Prostate gland (tissue), 2 donors: ENCODE data around the gene SWAP70. TPM values are rescaled to one million over a fixed set of nuclear protein-coding genes. Genes with fewer than 3 reads are reported as not detected.
A peak's percentile ranks its signal among the peaks of the same experiment; 100 is the strongest.

Source experiments
- DNase-seq: peaks from one replicate; pipeline ENCODE4 v3.0.0-alpha.2; 2019; ENCODE audit warnings: low spot score
- H3K27ac ChIP-seq, 2 donors: fragments of 200-600 bp; sonication (generic); 2 replicates each; pipeline ENCODE4 v1.5.1; 2017 to 2019
- H3K27me3 ChIP-seq: fragments of 200-600 bp; sonication (generic); replicated peaks from 2 replicates; pipeline ENCODE4 v1.5.1; 2019; ENCODE audit not compliant: insufficient read depth
- H3K36me3 ChIP-seq, 2 donors: fragments of 200-600 bp; sonication (generic); 1 replicate in 1 of 2; 2 replicates in 1 of 2; pipeline versions ENCODE4 v1.5.1 to v1.8.1; 2017 to 2019
- H3K4me1 ChIP-seq: fragments of 200-600 bp; sonication (generic); replicated peaks from 2 replicates; pipeline ENCODE4 v1.5.1; 2019
- H3K4me3 ChIP-seq, 2 donors: fragments of 200-600 bp; sonication (generic); 2 replicates each; pipeline ENCODE4 v1.5.1; 2017 to 2019
- H3K9me3 ChIP-seq: fragments of 200-600 bp; sonication (generic); 2 replicates; pipeline ENCODE4 v1.5.1; 2017
- POLR2A ChIP-seq: fragments of 450-650 bp; IDR thresholded peaks from one replicate; pipeline ENCODE4 v1.6.1; 2016; ENCODE audit warnings: antibody characterized with exemption, mild to moderate bottlenecking
- POLR2AphosphoS5 ChIP-seq: sonication (generic); formaldehyde crosslinking; IDR thresholded peaks from one replicate; pipeline ENCODE4 v1.6.1; 2017; ENCODE audit warnings: antibody characterized with exemption
- WGBS: methylation state at CpG from one replicate; pipeline ENCODE4 v1.1.5; 2018; 5-methylcytosine and 5-hydroxymethylcytosine counted together
- intact Hi-C: fragments of 100-400 bp; cut with DNase I; formaldehyde crosslinking; loops from one replicate; pipeline ENCODE4 v1.14.2; 2022
- total RNA-seq, 2 donors: library from RNA; depleted of rRNA; stranded (reverse); fragments of >200 nt; gene quantifications; one replicate each; pipeline ENCODE4 v1.1.0, GENCODE V29; 2016
- TF ChIP-seq, protein P1 (sequence below), 4 experiments: fragments of 200-600 bp in 2 of 4; fragments of 450-650 bp in 2 of 4; sonication (generic) in 2 of 4; IDR thresholded peaks; 1 replicate in 3 of 4; 2 replicates in 1 of 4; pipeline ENCODE4 v1.5.1; 2016 to 2019; ENCODE audit warnings: antibody characterized with exemption in 4 of 4, mild to moderate bottlenecking in 2 of 4, moderate library complexity in 2 of 4

Gene SWAP70
- total RNA-seq, 2 donors from 2014 or later = 20.8 to 25.2 TPM

DNA sequence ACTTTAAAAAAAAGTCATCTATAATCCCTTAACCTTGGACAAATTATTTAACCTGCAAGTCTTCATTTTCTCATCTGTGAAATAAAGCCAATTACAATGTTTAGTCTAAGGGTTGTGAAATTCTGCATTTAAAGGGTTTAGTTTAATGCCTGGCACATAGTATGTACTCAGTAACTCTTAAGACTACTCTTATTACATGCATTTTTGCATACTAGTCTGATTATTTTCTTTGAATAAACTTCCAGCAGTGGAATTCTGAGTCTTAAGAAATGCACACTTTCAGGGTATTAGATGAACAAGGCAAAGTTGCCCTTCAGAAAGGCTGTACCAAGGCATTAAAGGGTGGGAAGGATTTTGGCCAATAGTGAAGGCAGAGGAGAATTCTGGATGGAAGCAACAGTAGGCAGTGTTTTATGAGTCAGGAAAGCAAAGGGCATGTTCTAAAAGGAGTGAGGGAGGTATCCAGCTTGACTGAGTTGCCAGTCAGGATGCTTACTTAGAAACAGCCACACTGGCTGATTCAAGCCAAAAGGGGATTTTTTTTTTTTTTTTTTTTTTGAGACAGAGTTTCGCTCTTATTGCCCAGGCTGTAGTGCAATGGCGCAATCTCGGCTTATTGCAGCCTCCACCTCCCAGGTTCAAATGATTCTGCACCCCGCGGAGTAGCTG is 50.5 kb downstream of the SWAP70 start:
- no peak overlapping the region for H3K27ac ChIP-seq

DNA sequence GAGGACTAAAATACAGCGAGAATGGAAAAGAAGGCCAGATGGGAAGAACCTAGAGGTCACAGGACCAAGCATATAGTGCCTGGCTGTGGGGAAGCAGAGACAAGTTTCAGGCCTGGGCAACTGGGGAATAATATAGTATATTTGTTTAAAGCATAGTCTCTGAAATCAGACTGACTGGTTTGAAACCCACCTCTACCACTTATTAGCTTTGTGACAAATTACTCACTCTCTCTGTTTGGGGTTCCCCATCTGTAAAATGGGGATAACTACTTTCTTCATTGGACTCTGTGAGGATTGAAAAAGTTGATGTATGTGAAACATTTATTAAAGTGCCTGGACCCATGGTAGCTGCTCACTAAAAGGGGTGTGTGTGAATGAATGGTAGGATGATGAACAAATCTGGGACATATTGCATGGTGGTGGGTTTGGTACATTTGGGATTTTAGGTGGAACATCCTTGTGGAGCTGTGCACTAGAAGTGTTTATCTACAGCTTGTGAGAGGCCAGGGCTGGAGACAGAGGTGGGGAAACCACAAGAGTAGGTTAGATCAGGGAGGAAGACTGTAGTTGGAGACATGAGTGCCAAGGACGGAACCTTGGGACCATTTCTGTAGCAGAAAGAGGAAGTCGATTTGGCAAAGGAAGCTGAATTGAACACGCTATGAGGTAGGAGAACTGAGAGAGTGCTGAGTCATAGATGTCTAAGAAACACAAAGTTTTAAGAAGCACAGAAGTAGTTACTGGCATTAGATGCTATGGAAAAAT is 52.6 kb downstream of the SWAP70 start:
- Histone ChIP-seq H3K27me3 (no peaks in the 10 kb centered on the region), H3K9me3 (no peaks in the 10 kb centered on the region), H3K4me3 (no peak overlapping the region), H3K4me1 (no peaks in the 10 kb centered on the region), H3K36me3 (no peaks in the 10 kb centered on the region), H3K27ac (no peak overlapping the region)
- no peak for DNase-seq
- TF ChIP-seq POLR2AphosphoS5 (peak; percentile 33), POLR2A (no peak)
- 86% methylated on average over 4 of the region's 4 CpGs for WGBS
- intact Hi-C loops = no loop called here

More for the DNA sequence above, 50.5 kb downstream of the SWAP70 start:
- intact Hi-C loops = no loop called here
- H3K4me1 ChIP-seq = no peaks in the 10 kb centered on the region
- no peak for TF ChIP-seq POLR2AphosphoS5
- TF ChIP-seq, protein P1, sequence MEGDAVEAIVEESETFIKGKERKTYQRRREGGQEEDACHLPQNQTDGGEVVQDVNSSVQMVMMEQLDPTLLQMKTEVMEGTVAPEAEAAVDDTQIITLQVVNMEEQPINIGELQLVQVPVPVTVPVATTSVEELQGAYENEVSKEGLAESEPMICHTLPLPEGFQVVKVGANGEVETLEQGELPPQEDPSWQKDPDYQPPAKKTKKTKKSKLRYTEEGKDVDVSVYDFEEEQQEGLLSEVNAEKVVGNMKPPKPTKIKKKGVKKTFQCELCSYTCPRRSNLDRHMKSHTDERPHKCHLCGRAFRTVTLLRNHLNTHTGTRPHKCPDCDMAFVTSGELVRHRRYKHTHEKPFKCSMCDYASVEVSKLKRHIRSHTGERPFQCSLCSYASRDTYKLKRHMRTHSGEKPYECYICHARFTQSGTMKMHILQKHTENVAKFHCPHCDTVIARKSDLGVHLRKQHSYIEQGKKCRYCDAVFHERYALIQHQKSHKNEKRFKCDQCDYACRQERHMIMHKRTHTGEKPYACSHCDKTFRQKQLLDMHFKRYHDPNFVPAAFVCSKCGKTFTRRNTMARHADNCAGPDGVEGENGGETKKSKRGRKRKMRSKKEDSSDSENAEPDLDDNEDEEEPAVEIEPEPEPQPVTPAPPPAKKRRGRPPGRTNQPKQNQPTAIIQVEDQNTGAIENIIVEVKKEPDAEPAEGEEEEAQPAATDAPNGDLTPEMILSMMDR (IDR thresholded peaks at IDR 0.05) = no peak
- TF ChIP-seq POLR2A = no peak
- no peaks in the 10 kb centered on the region for H3K36me3 ChIP-seq
- no peaks in the 10 kb centered on the region for H3K27me3 ChIP-seq
- DNase-seq = no peak
- no peak overlapping the region for H3K4me3 ChIP-seq
- WGBS = 98% methylated on average over 5 of the region's 5 CpGs
- no peaks in the 10 kb centered on the region for H3K9me3 ChIP-seq

DNA sequence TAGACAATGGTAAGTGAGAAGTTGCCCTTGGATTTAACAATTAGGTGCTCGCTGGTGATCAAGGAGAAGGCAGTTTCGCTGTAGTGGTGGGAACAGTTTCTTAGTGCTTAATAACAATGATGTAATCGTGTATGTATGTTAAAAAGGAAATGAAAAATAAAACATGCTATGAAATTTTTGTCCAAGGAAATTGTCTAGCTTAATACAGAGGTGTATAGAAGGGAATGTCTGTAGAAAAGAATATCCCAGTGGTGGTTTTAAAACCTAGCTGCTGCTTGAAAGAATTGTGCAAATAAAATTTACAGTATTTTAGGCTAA is 53.1 kb downstream of the SWAP70 start:
- no peak for TF ChIP-seq POLR2AphosphoS5
- TF ChIP-seq, protein P1 (IDR thresholded peaks at IDR 0.05) = no peak
- TF ChIP-seq POLR2A = no peak
- Histone ChIP-seq H3K36me3 (no peaks in the 10 kb centered on the region), H3K4me3 (no peak overlapping the region), H3K9me3 (no peaks in the 10 kb centered on the region), H3K27ac (no peak overlapping the region), H3K4me1 (no peaks in the 10 kb centered on the region), H3K27me3 (no peaks in the 10 kb centered on the region)
- intact Hi-C loops = no loop called here
- no peak for DNase-seq
- 88% methylated on average over 3 of the region's 3 CpGs for WGBS

- no peak for DNase-seq
- intact Hi-C loops = no loop called here
- no peaks in the 10 kb centered on the region for H3K4me1 ChIP-seq
- 58% methylated on average over 2 of the region's 2 CpGs for WGBS
- H3K27ac ChIP-seq = no peak overlapping the region
- no peaks in the 10 kb centered on the region for H3K27me3 ChIP-seq
- no peaks in the 10 kb centered on the region for H3K9me3 ChIP-seq
- TF ChIP-seq POLR2AphosphoS5 (no peak), POLR2A (no peak)
- TF ChIP-seq, protein P1 (IDR thresholded peaks at IDR 0.05) = no peak
- no peaks in the 10 kb centered on the region for H3K36me3 ChIP-seq
- H3K4me3 ChIP-seq = no peak overlapping the region
Measured at GRCh38 chr11:9717719-9718118, 53.8 kb downstream of the SWAP70 start.

DNA sequence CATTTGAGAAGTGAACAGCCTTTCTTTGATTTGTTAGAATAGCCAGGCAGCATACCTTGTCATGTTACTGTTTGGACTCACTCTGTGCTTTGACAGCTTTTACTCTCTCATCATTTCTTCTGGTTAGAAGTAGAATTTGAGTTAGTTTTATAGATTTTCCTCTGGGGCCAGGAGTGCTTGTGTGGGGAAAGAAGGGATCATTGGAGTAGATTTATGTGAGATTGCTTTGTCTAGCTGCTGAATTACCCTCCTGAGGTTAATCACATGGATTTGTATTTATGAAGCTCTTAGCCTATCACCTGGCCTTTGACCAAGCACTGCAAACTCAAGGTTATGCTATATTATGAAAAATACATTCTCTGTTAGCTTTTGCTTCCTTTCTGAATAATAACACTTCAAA is 54.3 kb downstream of the SWAP70 start:
- Histone ChIP-seq H3K36me3 (no peaks in the 10 kb centered on the region), H3K27me3 (no peaks in the 10 kb centered on the region), H3K4me3 (no peak overlapping the region), H3K9me3 (no peaks in the 10 kb centered on the region), H3K4me1 (no peaks in the 10 kb centered on the region), H3K27ac (no peak overlapping the region)
- no peak for TF ChIP-seq POLR2A
- TF ChIP-seq, protein P1 (IDR thresholded peaks at IDR 0.05) = no peak
- no peak for TF ChIP-seq POLR2AphosphoS5
- no peak for DNase-seq
- intact Hi-C loops = no loop called here
